K562 (cell line): ENCODE measurements around the gene PCDHGB1.

ENCODE experiments used
- SLC30A9 ChIP-seq: fragments of 250-450 bp; sonication (Bioruptor Pico); IDR thresholded peaks from 2 replicates; pipeline ENCODE4 v1.8.0; 2022; ENCODE audit warnings: mild to moderate bottlenecking, moderate library complexity
- ZFP36 ChIP-seq: fragments of 150-350 bp; IDR thresholded peaks from 2 replicates; pipeline ENCODE4 v1.6.1; 2018; ENCODE audit warnings: low read length, low read depth; ENCODE audit not compliant: partially characterized antibody
- ZSCAN29 ChIP-seq: fragments of 450-650 bp; IDR thresholded peaks from 2 replicates; pipeline ENCODE4 v1.6.1; 2017

- TF ChIP-seq ZFP36 (no peak), ZSCAN29 (no peak), SLC30A9 (CRISPR knock-in tag) (no peak)
Measured at GRCh38 chr5:141392429-141393198, 42.7 kb downstream of the PCDHGB1 start, which contains the start of gene PCDHGA8.
